ENCODE measurements around the gene MAPK10. TPM values are rescaled to one million over a fixed set of nuclear protein-coding genes. Genes with fewer than 3 reads are reported as not detected.

The MAPK10 gene
- total RNA-seq, 1 donor from 2014 or later, result 3.4 TPM

DNA sequence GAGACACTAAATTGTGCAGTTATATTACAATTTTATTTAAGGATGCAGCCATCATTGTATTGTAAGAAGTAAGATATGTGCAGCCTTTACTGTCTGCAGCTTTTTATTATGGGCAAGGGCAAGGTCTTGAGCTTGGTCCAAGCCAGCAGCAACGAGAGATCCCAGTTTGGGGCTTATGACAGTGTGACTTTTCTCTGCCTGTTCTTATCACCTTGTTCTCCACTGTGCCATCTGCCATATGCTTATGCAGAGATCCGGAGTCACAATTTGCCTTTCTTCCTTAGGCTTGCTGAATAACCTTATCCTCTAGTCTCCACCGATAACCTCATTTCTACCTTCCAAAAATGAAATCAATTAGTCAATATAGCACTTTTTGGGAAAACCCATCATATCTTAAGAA lies 30.4 kb downstream of the MAPK10 start:
- TF ChIP-seq, protein P1, sequence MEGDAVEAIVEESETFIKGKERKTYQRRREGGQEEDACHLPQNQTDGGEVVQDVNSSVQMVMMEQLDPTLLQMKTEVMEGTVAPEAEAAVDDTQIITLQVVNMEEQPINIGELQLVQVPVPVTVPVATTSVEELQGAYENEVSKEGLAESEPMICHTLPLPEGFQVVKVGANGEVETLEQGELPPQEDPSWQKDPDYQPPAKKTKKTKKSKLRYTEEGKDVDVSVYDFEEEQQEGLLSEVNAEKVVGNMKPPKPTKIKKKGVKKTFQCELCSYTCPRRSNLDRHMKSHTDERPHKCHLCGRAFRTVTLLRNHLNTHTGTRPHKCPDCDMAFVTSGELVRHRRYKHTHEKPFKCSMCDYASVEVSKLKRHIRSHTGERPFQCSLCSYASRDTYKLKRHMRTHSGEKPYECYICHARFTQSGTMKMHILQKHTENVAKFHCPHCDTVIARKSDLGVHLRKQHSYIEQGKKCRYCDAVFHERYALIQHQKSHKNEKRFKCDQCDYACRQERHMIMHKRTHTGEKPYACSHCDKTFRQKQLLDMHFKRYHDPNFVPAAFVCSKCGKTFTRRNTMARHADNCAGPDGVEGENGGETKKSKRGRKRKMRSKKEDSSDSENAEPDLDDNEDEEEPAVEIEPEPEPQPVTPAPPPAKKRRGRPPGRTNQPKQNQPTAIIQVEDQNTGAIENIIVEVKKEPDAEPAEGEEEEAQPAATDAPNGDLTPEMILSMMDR (IDR thresholded peaks at IDR 0.05; ENCODE audit: insufficient read depth, low read length, severe bottlenecking), result no peak
- Histone ChIP-seq H3K27me3 (ENCODE audit: control insufficient read depth, insufficient read depth, low read length) (no peaks in the 10 kb centered on the region), H3K36me3 (ENCODE audit: control insufficient read depth, insufficient read depth, low read length) (no peaks in the 10 kb centered on the region), H3K4me3 (ENCODE audit: low read depth, low read length) (no peak overlapping the region)
- FAIRE-seq (no peak), DNase-seq (ENCODE audit: low read depth) (no peak)

- TF ChIP-seq, protein P1 (IDR thresholded peaks at IDR 0.05; ENCODE audit: insufficient read depth, low read length, severe bottlenecking), result no peak
- no peaks in the 10 kb centered on the region for H3K36me3 ChIP-seq (ENCODE audit: control insufficient read depth, insufficient read depth, low read length)
- FAIRE-seq, result no peak
Observed at GRCh38 chr4:86326400-86326799, 33.5 kb downstream of the MAPK10 start.

DNA sequence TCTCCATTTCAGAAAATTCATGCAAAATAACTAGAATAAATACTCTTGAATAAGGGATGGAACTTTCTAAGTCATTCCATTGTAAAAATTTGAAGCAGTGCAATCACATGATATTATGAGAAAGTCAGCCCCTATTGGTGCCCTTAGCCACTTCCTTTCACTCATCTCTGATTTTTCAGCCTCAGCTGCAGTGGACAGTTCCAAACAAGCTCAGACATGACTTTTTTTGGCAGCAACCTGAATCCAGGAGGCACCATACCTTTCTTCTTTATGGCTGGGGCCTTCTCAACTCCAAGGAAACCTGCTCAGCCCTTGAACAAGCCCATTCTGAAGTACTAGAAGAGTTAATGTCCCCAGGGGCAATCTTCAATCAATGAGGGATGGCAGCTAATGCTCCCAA lies 40.5 kb downstream of the MAPK10 start:
- Histone ChIP-seq H3K27me3 (ENCODE audit: control insufficient read depth, insufficient read depth, low read length) (no peaks in the 10 kb centered on the region), H3K4me3 (ENCODE audit: low read depth, low read length) (no peak overlapping the region), H3K36me3 (ENCODE audit: control insufficient read depth, insufficient read depth, low read length) (no peaks in the 10 kb centered on the region)
- no peak for FAIRE-seq
- TF ChIP-seq, protein P1 (IDR thresholded peaks at IDR 0.05; ENCODE audit: insufficient read depth, low read length, severe bottlenecking), result no peak
- DNase-seq (ENCODE audit: low read depth), result peak; percentile 78

More at GRCh38 chr4:86326400-86326799, 33.5 kb downstream of the MAPK10 start:
- H3K27me3 ChIP-seq (ENCODE audit: control insufficient read depth, insufficient read depth, low read length), result no peaks in the 10 kb centered on the region
- no peak for DNase-seq (ENCODE audit: low read depth)
- no peak overlapping the region for H3K4me3 ChIP-seq (ENCODE audit: low read depth, low read length)

- DNase-seq (ENCODE audit: low read depth) (no peak), FAIRE-seq (no peak)
- TF ChIP-seq, protein P1 (IDR thresholded peaks at IDR 0.05; ENCODE audit: insufficient read depth, low read length, severe bottlenecking), result no peak
- H3K27me3 ChIP-seq (ENCODE audit: control insufficient read depth, insufficient read depth, low read length), result no peaks in the 10 kb centered on the region
- no peaks in the 10 kb centered on the region for H3K36me3 ChIP-seq (ENCODE audit: control insufficient read depth, insufficient read depth, low read length)
- H3K4me3 ChIP-seq (ENCODE audit: low read depth, low read length), result no peak overlapping the region
Observed at GRCh38 chr4:86315579-86315978, 44.3 kb downstream of the MAPK10 start.

DNA sequence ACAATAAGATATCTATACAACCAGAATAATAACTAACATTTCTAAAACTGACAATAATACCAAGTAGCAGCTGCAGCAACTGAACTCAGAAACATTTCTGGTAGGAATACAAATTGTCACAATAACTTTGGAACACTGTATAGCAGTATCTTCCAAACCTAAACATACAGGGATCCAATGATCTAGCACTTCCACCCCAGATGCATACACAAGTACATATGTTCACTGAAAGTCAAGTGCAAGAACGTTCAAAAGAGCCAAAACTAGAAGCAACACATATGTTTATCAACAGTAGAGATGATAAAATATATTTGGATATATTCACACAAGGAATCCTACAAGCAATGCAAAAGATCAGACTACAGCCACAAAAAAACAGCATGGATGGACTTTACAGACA lies 46.2 kb downstream of the MAPK10 start:
- FAIRE-seq, result no peak

GRCh38 chr4:86307432-86307831 lies 52.4 kb downstream of the MAPK10 start:
- FAIRE-seq, result no peak
- TF ChIP-seq, protein P1 (IDR thresholded peaks at IDR 0.05; ENCODE audit: insufficient read depth, low read length, severe bottlenecking), result no peak
- DNase-seq (ENCODE audit: low read depth), result no peak
- Histone ChIP-seq H3K4me3 (ENCODE audit: low read depth, low read length) (no peak overlapping the region), H3K27me3 (ENCODE audit: control insufficient read depth, insufficient read depth, low read length) (no peaks in the 10 kb centered on the region), H3K36me3 (ENCODE audit: control insufficient read depth, insufficient read depth, low read length) (no peaks in the 10 kb centered on the region)

More for the DNA sequence above, 46.2 kb downstream of the MAPK10 start:
- Histone ChIP-seq H3K27me3 (ENCODE audit: control insufficient read depth, insufficient read depth, low read length) (no peaks in the 10 kb centered on the region), H3K36me3 (ENCODE audit: control insufficient read depth, insufficient read depth, low read length) (no peaks in the 10 kb centered on the region), H3K4me3 (ENCODE audit: low read depth, low read length) (no peak overlapping the region)
- DNase-seq (ENCODE audit: low read depth), result no peak
- TF ChIP-seq, protein P1 (IDR thresholded peaks at IDR 0.05; ENCODE audit: insufficient read depth, low read length, severe bottlenecking), result no peak

Data from bronchial epithelial cell (primary cell).